ENCODE measurements around the gene PTPRD. TPM values are rescaled to one million over a fixed set of nuclear protein-coding genes. Genes with fewer than 3 reads are reported as not detected.

The PTPRD gene
- total RNA-seq, 2 experiments from 2014 or later = 0.03 TPM; not detected in 1

- POLR2A ChIA-PET = interaction anchor here (0.6 to 1.4 kb wide), 2 partner anchors 10 to 248 kb away, joined by 3 read pairs; no protein-coding TSS in a partner anchor
- H3K79me2 ChIP-seq (ENCODE audit: insufficient read depth, low read depth, low read length) = no peaks in the 10 kb centered on the region
- no peaks in the 10 kb centered on the region for H3K4me1 ChIP-seq (ENCODE audit: insufficient read depth, low read length, poor library complexity, severe bottlenecking)
- H3K36me3 ChIP-seq (ENCODE audit: insufficient read depth, low read length) = no peaks in the 10 kb centered on the region
- H2AFZ ChIP-seq (ENCODE audit: low read length) = no peak overlapping the region
- no peak overlapping the region for H3K27ac ChIP-seq (ENCODE audit: low read depth, low read length, poor library complexity, severe bottlenecking)
- H3K9me2 ChIP-seq (ENCODE audit: insufficient read depth, low read length) = no peaks in the 10 kb centered on the region
- no peak overlapping the region for H3K4me2 ChIP-seq (ENCODE audit: low read length)
- intact Hi-C loops (cut with micrococcal nuclease; ENCODE audit: unreplicated experiment) = no loop called here
- DNase-seq (ENCODE audit: low spot score) = no peak
- no peaks in the 10 kb centered on the region for H4K20me1 ChIP-seq (ENCODE audit: insufficient read depth, low read length)
- H3K9me3 ChIP-seq (ENCODE audit: low read length) = no peaks in the 10 kb centered on the region
- CTCF ChIA-PET (ENCODE audit: unreplicated experiment) = no interaction called here
- TF ChIP-seq CTCF (conservative IDR thresholded peaks at IDR 0.05; ENCODE audit: low read length) (no peak), EZH2phosphoT487 (IDR thresholded peaks at IDR 0.05; ENCODE audit: borderline replicate concordance, low read depth, low read length) (no peak)
- no TSS peak for BruUV-seq (replicated peaks)
- H3K4me3 ChIP-seq (ENCODE audit: low read depth, low read length, poor library complexity, severe bottlenecking) = no peak overlapping the region
These were observed 541.2 kb downstream of the PTPRD start for GRCh38 chr9:10071579-10071978.

- POLR2A ChIA-PET = interaction anchor here (1.3 kb wide), 1 partner anchor 10 kb away, joined by 5 read pairs; no protein-coding TSS in a partner anchor
- Histone ChIP-seq H3K36me3 (ENCODE audit: insufficient read depth, low read length) (no peaks in the 10 kb centered on the region), H3K9me2 (ENCODE audit: insufficient read depth, low read length) (no peaks in the 10 kb centered on the region), H3K4me2 (ENCODE audit: low read length) (no peak overlapping the region), H3K9me3 (ENCODE audit: low read length) (no peaks in the 10 kb centered on the region), H3K27ac (ENCODE audit: low read depth, low read length, poor library complexity, severe bottlenecking) (no peak overlapping the region), H2AFZ (ENCODE audit: low read length) (no peak overlapping the region), H3K4me1 (ENCODE audit: insufficient read depth, low read length, poor library complexity, severe bottlenecking) (no peaks in the 10 kb centered on the region), H3K79me2 (ENCODE audit: insufficient read depth, low read depth, low read length) (no peaks in the 10 kb centered on the region), H3K4me3 (ENCODE audit: low read depth, low read length, poor library complexity, severe bottlenecking) (no peak overlapping the region), H4K20me1 (ENCODE audit: insufficient read depth, low read length) (no peaks in the 10 kb centered on the region)
- intact Hi-C loops (cut with micrococcal nuclease; ENCODE audit: unreplicated experiment) = no loop called here
- TF ChIP-seq CTCF (conservative IDR thresholded peaks at IDR 0.05; ENCODE audit: low read length) (no peak), EZH2phosphoT487 (IDR thresholded peaks at IDR 0.05; ENCODE audit: borderline replicate concordance, low read depth, low read length) (no peak)
- no TSS peak for BruUV-seq (replicated peaks)
- CTCF ChIA-PET (ENCODE audit: unreplicated experiment) = no interaction called here
- no peak for DNase-seq (ENCODE audit: low spot score)
These were observed 550.0 kb downstream of the PTPRD start for GRCh38 chr9:10062629-10063395.

- Histone ChIP-seq H2AFZ (ENCODE audit: low read length) (no peak overlapping the region), H4K20me1 (ENCODE audit: insufficient read depth, low read length) (no peaks in the 10 kb centered on the region), H3K36me3 (ENCODE audit: insufficient read depth, low read length) (no peaks in the 10 kb centered on the region), H3K4me1 (ENCODE audit: insufficient read depth, low read length, poor library complexity, severe bottlenecking) (no peaks in the 10 kb centered on the region), H3K4me3 (ENCODE audit: low read depth, low read length, poor library complexity, severe bottlenecking) (no peak overlapping the region), H3K79me2 (ENCODE audit: insufficient read depth, low read depth, low read length) (no peaks in the 10 kb centered on the region), H3K4me2 (ENCODE audit: low read length) (no peak overlapping the region), H3K27ac (ENCODE audit: low read depth, low read length, poor library complexity, severe bottlenecking) (no peak overlapping the region), H3K9me2 (ENCODE audit: insufficient read depth, low read length) (no peaks in the 10 kb centered on the region), H3K9me3 (ENCODE audit: low read length) (no peaks in the 10 kb centered on the region)
- intact Hi-C loops (cut with micrococcal nuclease; ENCODE audit: unreplicated experiment) = no loop called here
- BruUV-seq (replicated peaks) = no TSS peak
- ChIA-PET POLR2A (interaction anchor here (1.1 to 1.3 kb wide), 3 partner anchors 10 to 243 kb away, joined by 3 to 5 read pairs (median 4); no protein-coding TSS in a partner anchor), CTCF (ENCODE audit: unreplicated experiment) (no interaction called here)
- no peak for DNase-seq (ENCODE audit: low spot score)
- TF ChIP-seq EZH2phosphoT487 (IDR thresholded peaks at IDR 0.05; ENCODE audit: borderline replicate concordance, low read depth, low read length) = no peak
- TF ChIP-seq CTCF (conservative IDR thresholded peaks at IDR 0.05; ENCODE audit: low read length) = no peak
These were observed 553.8 kb downstream of the PTPRD start for GRCh38 chr9:10059044-10059443.

All from OCI-LY7 (cell line).